HepG2 (cell line): Measurements from ENCODE around the gene SEC24A. TPM values are rescaled to one million over a fixed set of nuclear protein-coding genes. Genes with fewer than 3 reads are reported as not detected.
A peak's percentile ranks its signal among the peaks of the same experiment; 100 is the strongest.

Experiments used
- CSRNP2 ChIP-seq: sonication (generic); formaldehyde crosslinking; conservative IDR thresholded peaks from 2 replicates; pipeline ENCODE4 v1.8.0; 2022; ENCODE audit warnings: low read depth, missing genetic modification reagents
- HDAC6 ChIP-seq: fragments of 200-600 bp; sonication (generic); IDR thresholded peaks from 2 replicates; pipeline ENCODE4 v1.7.0; 2017; ENCODE audit warnings: mild to moderate bottlenecking, antibody characterized with exemption, low read length, low read depth
- KAT2B ChIP-seq: fragments of 150-350 bp; IDR thresholded peaks from 2 replicates; pipeline ENCODE4 v1.6.1; 2014; ENCODE audit warnings: low read depth, low read length, borderline replicate concordance
- KDM4B ChIP-seq: sonication (generic); formaldehyde crosslinking; IDR thresholded peaks from 2 replicates; pipeline ENCODE4 v1.4.0; 2020; ENCODE audit warnings: missing genetic modification reagents
- KDM5A ChIP-seq: fragments of 200-600 bp; sonication (generic); IDR thresholded peaks from 2 replicates; pipeline ENCODE4 v1.7.0; 2018; ENCODE audit warnings: antibody characterized with exemption, mild to moderate bottlenecking, low read length, borderline replicate concordance
- MAZ ChIP-seq, 2 experiments: sonication (generic) in 1 of 2; formaldehyde crosslinking in 1 of 2; IDR thresholded peaks; 2 replicates each; pipeline versions ENCODE4 v1.5.0 to v1.6.1; 2012 to 2020; ENCODE audit warnings: low read depth in 2 of 2, mild to moderate bottlenecking in 2 of 2, borderline replicate concordance in 1 of 2, improper control_type of control experiment in 1 of 2, low read length in 1 of 2, missing genetic modification reagents in 1 of 2, moderate library complexity in 1 of 2
- MXD4 ChIP-seq: IDR thresholded peaks from 2 replicates; pipeline ENCODE4 v1.6.1; 2016; ENCODE audit warnings: mild to moderate bottlenecking, missing biosample characterization, missing genetic modification reagents
- POGZ ChIP-seq: sonication (generic); formaldehyde crosslinking; IDR thresholded peaks from 2 replicates; pipeline ENCODE4 v1.4.0; 2020; ENCODE audit warnings: mild to moderate bottlenecking, missing genetic modification reagents
- TBX2 ChIP-seq: sonication (generic); formaldehyde crosslinking; IDR thresholded peaks from 2 replicates; pipeline ENCODE4 v1.5.0; 2020; ENCODE audit warnings: missing genetic modification reagents, mild to moderate bottlenecking, borderline replicate concordance
- TFDP2 ChIP-seq: sonication (generic); formaldehyde crosslinking; IDR thresholded peaks from 2 replicates; pipeline ENCODE4 v1.4.0; 2020; ENCODE audit warnings: missing genetic modification reagents
- TRIM22 ChIP-seq: fragments of 450-650 bp; IDR thresholded peaks from 2 replicates; pipeline ENCODE4 v1.6.1; 2017
- YY1 ChIP-seq: IDR thresholded peaks from 2 replicates; pipeline ENCODE4 v1.6.1; 2011; ENCODE audit warnings: low read length, low read depth, moderate library complexity, mild to moderate bottlenecking; ENCODE audit not compliant: insufficient read depth, insufficient replicate concordance
- ZEB1 ChIP-seq: IDR thresholded peaks from 2 replicates; pipeline ENCODE4 v1.6.1; 2012; ENCODE audit warnings: mild to moderate bottlenecking, low read depth, inconsistent platforms; ENCODE audit not compliant: insufficient replicate concordance
- ZGPAT ChIP-seq: IDR thresholded peaks from 2 replicates; pipeline ENCODE4 v1.6.1; 2016; ENCODE audit warnings: mild to moderate bottlenecking
- ZMYM4 ChIP-seq: sonication (generic); formaldehyde crosslinking; IDR thresholded peaks from 2 replicates; pipeline ENCODE4 v1.8.1; 2023; ENCODE audit warnings: mild to moderate bottlenecking, missing genetic modification reagents
- ZNF609 ChIP-seq: sonication (generic); formaldehyde crosslinking; IDR thresholded peaks from 2 replicates; pipeline ENCODE4 v1.4.0; 2020; ENCODE audit warnings: mild to moderate bottlenecking, missing genetic modification reagents, borderline replicate concordance
- ZNF724P ChIP-seq: sonication (generic); formaldehyde crosslinking; IDR thresholded peaks from 2 replicates; pipeline ENCODE4 v1.8.0; 2022; ENCODE audit warnings: missing genetic modification reagents, borderline replicate concordance
- ZNF747 ChIP-seq: sonication (generic); formaldehyde crosslinking; IDR thresholded peaks from 2 replicates; pipeline ENCODE4 v1.8.1; 2023; ENCODE audit warnings: missing genetic modification reagents, mild to moderate bottlenecking, borderline replicate concordance
- ZSCAN30 ChIP-seq: sonication (generic); formaldehyde crosslinking; IDR thresholded peaks from 2 replicates; pipeline ENCODE4 v1.5.0; 2020; ENCODE audit warnings: mild to moderate bottlenecking, missing genetic modification reagents
- polyA plus RNA-seq, 8 experiments: library from polyadenylated mRNA; depleted of rRNA in 3 of 8; stranded (reverse) in 7 of 8; unstranded in 1 of 8; fragments of >200 nt; fragmentation: Illumina TruSeq in 4 of 8; extraction: Trizol in 4 of 8; gene quantifications; 2 replicates each; pipeline versions ENCODE4 v1.2.1 to v1.2.3, GENCODE V29; 2011 to 2016; ENCODE audit warnings: low read depth in 4 of 8, missing spikeins in 1 of 8, mixed read lengths in 1 of 8; ENCODE audit not compliant: insufficient read depth in 1 of 8
- total RNA-seq, 5 experiments: library from RNA; depleted of rRNA; stranded (reverse); fragments of >200 nt; fragmentation: Illumina TruSeq; extraction: Trizol; gene quantifications; 2 replicates each; pipeline ENCODE4 v1.2.3, GENCODE V29; 2016; ENCODE audit warnings: low read depth in 1 of 5

Gene SEC24A
- total and polyA plus RNA-seq, 2 of the 13 experiments (the other 11 are each of a cell fraction or from before 2014, with no cell fraction given): 30.5 to 56.8 TPM

- TF ChIP-seq HDAC6 (no peak), POGZ (CRISPR knock-in tag) (peak; percentile 82), ZNF724P (CRISPR knock-in tag) (no peak), TBX2 (CRISPR knock-in tag) (peak; percentile 19; the same call in 1 of the 2 replicates), KAT2B (no peak), TFDP2 (peak; percentile 37; the same call in 1 of the 2 replicates), ZNF747 (CRISPR knock-in tag) (no peak), ZGPAT (CRISPR knock-in tag) (peak; percentile 81; the same call in 1 of the 2 replicates), KDM4B (CRISPR knock-in tag) (no peak), TRIM22 (no peak), KDM5A (no peak), MAZ (IDR thresholded peaks at IDR 0.05; ENCODE audit: borderline replicate concordance, low read depth, low read length) (no peak), MAZ (CRISPR knock-in tag; IDR thresholded peaks at IDR 0.05; ENCODE audit: low read depth) (no peak), YY1 (peak; percentile 48), CSRNP2 (CRISPR knock-in tag) (no peak), ZEB1 (no peak), ZSCAN30 (no peak), MXD4 (CRISPR knock-in tag) (no peak), ZNF609 (CRISPR knock-in tag) (peak; percentile 48; the same call in 1 of the 2 replicates), ZMYM4 (CRISPR knock-in tag) (peak; percentile 51)
Observed at GRCh38 chr5:134638760-134639201, 9.8 kb upstream of the SEC24A start (continued).
